GM21723 (cell line): Measurements from ENCODE around the gene ABR.
"Not testable (repeated sequence)": the region's sequence is repeated elsewhere in the genome, so short reads cannot be mapped to it uniquely, and the experiment has no call there.

Source experiments
- ATAC-seq: cut with Tn5 transposase; IDR thresholded peaks from one replicate; pipeline ENCODE4 v1.9.1; 2021; ENCODE audit warnings: mild to moderate bottlenecking, moderate library complexity; ENCODE audit not compliant: unreplicated experiment

The ABR gene

DNA sequence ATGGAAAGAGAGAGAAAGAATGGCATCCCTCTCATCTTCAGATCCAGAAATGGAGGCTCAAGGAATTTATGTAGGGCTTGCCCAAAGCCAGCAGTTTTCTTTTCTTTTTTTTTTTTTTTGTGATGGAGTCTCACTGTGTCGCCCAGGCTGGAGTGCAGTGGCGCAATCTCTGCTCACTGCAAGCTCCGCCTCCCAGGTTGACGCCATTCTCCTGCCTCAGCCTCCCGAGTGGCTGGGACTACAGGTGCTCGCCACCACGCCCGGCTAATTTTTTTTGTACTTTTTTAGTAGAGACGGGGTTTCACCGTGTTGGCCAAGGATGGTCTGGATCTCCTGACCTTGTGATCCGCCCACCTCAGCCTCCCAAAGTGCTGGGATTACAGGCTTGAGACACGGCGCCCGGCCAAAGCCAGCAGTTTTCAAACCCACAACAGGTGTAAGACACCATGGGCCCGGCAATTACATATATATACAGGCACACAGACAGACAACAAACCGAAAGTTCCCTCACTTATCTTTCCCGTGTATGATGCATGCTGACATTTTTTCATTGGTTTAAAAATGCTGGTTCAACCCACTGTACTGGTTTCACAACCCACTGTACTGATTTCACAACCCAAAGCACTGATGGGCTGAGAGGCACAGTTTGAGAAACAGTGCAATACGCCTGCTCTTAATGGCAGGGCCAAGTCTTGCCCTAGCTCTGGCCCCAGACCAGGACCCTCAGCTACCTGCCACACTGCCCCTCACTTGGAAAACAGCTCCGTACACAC lies 81.6 kb downstream of the ABR start:
- ATAC-seq: not testable (repeated sequence)

- no peak for ATAC-seq
Measured at GRCh38 chr17:1096215-1096614, 83.6 kb downstream of the ABR start.

- ATAC-seq: no peak
Measured at GRCh38 chr17:1095853-1096173, 84.0 kb downstream of the ABR start.

DNA sequence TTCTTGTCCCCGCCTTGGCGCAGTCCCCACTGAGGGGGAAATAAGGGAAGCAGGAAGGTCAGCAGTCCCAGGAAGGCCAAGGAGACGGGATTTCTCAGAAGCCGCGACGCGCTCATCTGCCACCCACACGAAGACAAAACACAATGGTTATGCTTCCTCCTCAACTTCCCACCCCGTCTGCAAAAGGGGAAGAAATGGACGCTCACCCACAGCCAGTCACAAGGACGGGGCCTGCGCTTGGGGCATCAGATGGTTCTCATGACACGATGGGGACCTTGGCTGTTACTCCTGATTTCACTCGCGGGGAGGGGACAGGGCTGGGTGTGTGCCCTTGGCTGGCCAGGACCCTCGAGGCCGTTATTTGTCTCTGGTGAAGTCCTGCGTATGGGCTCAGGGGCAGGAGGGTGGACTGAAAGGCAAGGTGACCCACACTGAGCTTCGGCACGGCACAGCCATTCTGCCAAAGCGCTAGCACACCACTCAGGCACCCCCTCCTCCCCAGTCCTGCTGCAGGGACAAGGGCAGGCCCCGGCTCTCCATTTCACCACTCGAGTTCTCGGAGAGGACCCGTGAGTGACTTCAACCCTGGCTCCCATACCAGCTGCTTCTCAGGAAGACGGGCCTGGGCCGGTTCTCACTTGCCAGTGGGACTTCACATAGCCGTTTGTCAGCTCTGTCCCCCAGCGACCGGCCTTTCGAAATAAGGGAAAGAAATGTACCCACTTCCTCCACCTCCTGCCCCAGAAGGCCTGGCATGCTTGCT lies 84.5 kb downstream of the ABR start:
- no peak for ATAC-seq

DNA sequence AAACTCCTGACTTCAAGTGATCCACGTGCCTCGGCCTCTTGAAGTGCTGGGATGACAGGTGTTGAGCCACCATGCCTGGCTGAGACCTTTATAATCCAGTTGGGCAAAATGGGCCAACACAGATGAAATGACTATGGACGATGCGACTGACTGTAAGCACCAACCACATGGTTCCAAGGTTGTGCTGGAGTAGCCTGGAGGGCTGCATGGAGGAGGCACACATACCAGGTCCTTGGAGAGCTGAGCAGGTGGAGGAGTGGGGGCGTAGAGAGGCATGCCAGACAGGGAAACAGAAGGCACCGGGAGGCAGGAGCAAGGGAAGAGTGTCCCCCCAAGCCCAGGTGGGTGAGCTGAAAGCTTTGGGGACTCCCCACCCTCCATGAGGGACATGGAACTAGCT lies 85.2 kb downstream of the ABR start:
- no peak for ATAC-seq

- no peak for ATAC-seq
Measured at GRCh38 chr17:1091900-1092299, 87.9 kb downstream of the ABR start.

DNA sequence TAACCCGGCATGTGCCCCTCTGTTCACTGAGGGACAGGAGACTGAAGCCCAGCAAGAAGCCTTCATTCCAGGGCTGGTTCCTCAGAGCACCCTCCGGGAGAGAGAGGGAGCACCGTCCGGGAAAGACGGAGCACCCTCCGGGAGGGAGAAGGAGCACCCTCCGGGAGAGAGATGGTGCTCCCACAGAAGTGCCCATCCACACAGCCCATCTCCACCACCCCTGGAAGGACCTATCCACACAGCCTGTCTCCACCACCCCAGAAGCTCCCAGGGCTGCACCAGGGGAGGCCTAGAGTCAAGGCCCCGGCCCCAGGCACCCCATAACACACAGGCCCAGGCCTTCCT lies 88.6 kb downstream of the ABR start:
- no peak for ATAC-seq

DNA sequence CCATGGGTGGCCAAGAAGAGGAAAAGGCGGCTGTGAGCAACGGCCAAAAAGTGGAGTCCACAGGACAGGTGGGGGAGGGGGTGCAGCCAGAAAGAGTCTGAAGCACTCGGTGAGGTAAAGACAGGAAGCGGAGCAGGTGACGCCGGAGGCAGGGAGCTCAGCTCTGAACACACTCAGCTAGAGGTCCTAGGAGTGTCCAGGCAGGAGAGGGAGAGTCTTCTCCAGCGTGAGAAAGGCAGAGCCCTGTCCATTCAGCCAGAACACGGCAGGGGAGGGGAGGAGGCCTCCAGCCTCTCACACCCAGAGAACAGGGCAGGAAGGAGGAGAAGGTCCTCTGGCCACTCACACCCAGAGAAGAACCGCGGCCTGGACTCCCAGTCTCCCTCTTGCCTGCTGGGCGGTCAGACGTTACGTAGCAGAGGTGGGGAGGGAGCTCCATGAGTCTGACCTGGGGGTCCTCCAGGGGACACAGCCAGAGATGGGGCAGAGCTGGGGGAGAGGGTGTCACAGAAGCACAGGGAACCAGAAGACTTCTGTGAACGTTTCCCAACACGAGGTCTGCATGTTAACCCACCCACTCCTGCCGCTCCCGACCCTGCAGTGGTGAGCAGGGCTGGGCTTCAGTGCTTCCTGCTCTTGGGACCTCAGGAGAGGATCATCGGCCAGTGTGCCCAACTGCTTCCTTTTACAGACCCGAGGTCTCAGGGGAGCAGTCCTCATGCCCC lies 89.2 kb downstream of the ABR start:
- ATAC-seq: no peak

DNA sequence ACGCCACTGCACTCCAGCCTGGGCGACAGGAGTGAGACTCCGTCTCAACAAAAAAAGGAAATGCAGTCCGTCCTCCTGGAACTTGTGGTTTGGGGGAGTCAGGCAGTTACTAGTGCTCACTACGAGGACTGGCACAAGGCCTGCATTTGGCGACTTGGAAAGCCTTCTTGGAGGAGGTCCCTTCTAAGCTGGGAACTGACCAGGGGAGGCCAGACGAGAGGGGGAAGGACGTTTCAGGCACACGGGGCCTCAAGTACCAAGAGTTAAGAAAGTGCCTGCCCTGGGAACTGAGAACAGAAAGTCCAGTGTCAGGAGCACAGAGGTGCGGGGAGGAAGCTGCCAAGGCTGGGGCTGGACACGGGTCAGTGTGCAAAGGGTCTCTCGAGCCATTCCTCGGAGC lies 89.9 kb downstream of the ABR start:
- no peak for ATAC-seq

DNA sequence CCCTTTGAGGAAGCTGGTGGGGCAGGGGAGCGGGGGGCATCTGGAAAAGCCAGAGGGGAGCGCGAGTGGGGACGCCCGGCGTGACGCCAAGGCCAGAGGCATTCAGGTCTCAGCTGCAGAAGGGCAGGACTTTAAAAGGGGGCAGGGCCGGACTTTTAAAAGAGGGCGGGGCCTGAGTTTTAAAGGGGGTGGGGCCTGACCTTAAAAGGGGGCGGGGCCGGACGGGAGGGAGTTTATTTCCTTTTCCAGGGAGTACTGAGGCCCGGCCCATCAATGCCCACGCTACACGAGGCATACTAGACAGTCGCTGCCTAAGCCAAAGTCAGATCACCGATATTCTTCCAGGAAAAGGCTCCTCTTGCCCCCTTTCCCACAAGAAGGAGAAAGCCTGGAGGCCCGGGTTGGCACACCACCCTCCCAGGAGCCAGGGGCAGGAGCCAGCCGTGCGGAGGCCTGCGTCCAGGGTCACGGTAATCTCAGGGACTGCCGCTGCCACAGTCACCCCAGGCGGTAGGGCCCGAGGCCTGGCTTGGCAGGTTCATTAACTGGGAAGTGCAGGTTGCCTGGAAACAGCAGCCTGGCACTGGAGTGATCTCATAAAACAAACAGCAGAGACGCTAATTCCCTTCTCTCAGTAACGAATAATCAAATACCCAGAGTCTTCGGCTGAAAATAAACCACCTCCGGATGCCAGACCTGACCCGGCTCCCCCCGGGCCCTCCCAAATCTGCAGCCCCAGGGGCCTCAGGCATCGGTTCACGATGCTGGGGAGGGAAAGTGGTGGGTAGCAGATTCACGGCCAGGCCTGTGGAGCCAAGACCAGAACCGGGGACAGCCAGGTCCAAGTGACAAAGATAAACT lies 92.2 kb downstream of the ABR start:
- ATAC-seq: no peak

DNA sequence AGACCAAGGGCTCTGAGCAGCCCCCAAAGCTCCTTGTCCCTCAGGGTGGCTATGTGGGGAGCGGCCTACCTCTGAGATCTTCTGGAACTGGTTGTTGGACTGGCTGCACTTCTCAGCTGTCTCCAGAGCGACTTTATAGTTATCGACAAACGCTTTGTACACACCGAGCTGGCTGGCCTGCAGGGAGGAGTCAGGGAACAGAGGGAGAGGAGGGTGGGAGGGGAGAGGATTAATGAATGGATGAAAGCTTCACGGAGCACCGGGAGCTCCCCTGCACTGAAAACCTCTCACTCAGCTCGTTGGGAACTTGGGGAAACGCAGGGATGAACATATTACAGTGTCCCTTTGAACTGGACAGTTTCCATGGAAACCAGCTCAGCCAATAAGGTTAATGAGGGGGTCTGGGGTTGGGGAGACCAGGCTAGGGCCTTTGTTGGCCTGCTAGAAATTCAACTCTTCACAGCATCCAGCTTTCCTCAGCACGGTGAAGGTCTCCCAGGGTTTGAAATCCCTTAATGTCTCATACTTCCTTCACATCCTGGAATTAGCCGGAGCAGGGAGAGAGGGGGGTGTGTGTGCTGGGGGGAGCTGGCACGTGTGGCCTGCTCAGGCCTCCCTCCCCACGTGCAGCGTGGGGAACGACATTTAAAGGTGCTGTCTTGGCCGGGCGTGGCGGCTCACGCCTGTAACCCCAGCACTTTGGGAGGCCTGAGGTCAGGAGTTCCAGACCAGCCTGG lies 96.2 kb downstream of the ABR start:
- ATAC-seq: no peak

DNA sequence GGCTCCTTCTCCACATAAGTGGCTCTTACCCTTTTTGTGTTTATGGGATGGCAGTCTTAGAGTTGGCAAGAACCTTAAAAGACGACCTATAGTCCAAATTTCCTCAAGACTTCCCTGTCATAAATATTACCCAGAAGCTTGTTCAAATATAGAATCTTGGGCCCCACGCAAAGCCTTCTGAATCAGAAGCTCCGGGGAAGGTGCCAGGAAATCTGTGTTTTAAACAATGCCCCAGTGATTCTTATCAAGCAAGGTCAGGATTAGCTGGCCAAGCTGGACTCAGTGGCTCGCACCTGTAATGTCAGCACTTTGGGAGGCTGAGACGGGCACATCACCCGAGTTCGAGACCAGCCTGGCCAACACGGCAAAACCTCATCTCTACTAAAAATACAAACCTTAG lies 97.2 kb downstream of the ABR start:
- ATAC-seq: no peak

DNA sequence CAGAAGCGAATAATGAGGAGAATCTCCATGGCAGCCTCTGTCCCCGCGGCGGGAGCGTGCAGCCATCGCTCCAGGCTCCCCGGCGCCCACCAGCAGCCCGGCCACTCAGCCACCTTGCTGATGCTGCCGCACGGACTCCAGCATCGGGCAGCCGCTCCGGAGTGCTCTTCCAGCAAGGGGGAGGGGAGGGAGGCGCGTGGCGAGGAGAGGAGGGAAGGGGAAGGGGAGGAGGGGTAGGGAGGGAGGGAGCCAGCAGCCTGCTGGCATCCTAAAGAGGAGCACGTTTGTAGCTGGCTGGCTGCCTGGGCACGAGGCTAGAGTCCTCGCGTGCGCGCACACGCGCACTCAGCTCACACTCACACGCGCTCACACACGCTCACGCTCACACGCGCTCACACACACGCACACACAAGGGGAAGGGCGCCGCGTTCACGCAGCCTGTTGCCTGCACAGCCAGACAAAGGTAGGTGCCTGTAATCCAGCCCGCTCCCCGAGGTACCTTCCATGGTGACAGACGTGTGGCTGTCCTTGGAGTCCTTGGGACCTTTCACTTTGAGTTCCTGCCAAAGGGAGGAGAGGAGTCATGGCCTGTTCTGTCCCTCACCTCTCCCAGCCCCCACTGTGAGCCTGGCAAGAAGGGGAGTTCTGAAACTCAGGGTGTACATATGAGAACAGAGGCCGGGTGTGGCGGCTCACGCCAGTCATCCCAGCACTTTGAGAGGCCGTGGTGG lies 100.8 kb downstream of the ABR start:
- ATAC-seq: no peak

DNA sequence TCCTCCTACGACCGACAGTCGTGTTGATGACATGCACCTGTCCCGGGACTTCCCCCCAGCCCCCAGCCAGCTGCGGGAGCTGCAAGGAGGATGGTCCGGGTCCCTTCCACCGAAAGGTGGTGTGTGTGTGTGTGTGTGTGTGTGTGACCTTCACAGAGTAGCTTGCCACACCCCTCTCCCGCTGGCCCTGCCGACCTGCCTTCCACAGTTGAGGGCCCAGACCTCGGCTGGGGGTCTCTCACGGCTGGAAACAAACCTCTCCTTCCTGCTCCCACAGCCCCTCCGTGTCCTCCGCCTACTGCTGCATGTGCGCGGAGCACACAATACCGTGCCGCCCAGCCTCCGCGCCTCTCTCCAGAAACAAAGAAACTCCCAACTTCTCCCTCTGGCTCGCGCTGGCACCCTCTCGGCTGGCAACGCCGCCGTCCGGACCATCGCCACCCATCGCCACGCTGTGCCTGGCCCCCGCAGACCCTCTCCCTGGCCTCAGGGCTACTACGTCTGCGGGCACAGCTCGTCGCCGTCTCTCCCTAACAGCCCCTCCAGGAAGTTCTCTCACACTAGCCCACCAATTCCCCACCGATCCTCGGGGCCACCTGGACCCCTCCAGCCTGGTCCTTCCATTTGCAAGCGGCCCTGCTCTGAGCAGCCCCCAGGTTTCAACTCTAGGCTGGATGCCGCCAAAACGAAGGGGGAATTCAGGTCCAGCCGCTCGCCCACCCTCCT lies 101.6 kb downstream of the ABR start:
- no peak for ATAC-seq

DNA sequence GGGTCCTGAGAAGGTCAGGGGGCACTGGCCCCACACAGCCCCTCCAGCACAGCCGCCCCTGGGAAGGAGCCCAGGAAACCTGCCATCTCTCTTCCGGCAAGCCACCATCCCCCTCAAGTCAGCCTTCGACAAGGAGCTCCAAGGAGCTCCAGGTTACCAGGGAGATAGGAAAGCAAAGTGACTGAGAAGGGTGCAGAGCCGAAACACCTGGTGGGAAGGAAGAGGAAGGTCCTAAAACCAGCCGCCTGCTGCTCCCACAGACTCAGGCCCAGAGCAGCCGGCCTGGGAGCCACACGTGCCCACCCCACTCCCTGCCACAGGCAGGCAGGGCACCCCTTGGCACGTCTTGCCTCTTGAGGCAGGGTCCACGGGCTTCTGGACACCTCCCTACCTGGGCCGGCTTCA lies 102.2 kb downstream of the ABR start:
- no peak for ATAC-seq

GRCh38 chr17:1076982-1077302 lies 102.8 kb downstream of the ABR start:
- ATAC-seq: no peak

GRCh38 chr17:1076299-1076981 lies 103.3 kb downstream of the ABR start:
- no peak for ATAC-seq

GRCh38 chr17:1074886-1075605 lies 104.7 kb downstream of the ABR start:
- no peak for ATAC-seq
